Trophoblast cell (in vitro differentiated cells and primary cell): ENCODE measurements around the gene CFAP46.

ENCODE experiments used
- DNase-seq, 2 donors: peaks; one replicate each; pipeline ENCODE4 v3.0.0-alpha.2; 2016
- H2AFZ ChIP-seq: 2 replicates; pipeline ENCODE4 v1.6.1; 2013; ENCODE audit warnings: low read length, moderate library complexity, mild to moderate bottlenecking; ENCODE audit not compliant: insufficient read depth, poor library complexity
- H2AK5ac ChIP-seq: 2 replicates; pipeline ENCODE4 v1.6.1; 2013; ENCODE audit warnings: mild to moderate bottlenecking, low read length
- H2BK120ac ChIP-seq: 2 replicates; pipeline ENCODE4 v1.6.1; 2013; ENCODE audit warnings: low read length, mild to moderate bottlenecking, moderate library complexity; ENCODE audit not compliant: insufficient read depth, poor library complexity
- H2BK12ac ChIP-seq: 2 replicates; pipeline ENCODE4 v1.6.1; 2013; ENCODE audit warnings: mild to moderate bottlenecking, low read length, moderate library complexity
- H2BK5ac ChIP-seq: 2 replicates; pipeline ENCODE4 v1.6.1; 2013; ENCODE audit warnings: low read length, low read depth, moderate library complexity, mild to moderate bottlenecking; ENCODE audit not compliant: poor library complexity
- H3K14ac ChIP-seq: 2 replicates; pipeline ENCODE4 v1.6.1; 2013; ENCODE audit warnings: mild to moderate bottlenecking, low read length
- H3K18ac ChIP-seq: 2 replicates; pipeline ENCODE4 v1.6.1; 2013; ENCODE audit warnings: mild to moderate bottlenecking, low read length
- H3K23ac ChIP-seq: 2 replicates; pipeline ENCODE4 v1.6.1; 2013; ENCODE audit warnings: low read length
- H3K27ac ChIP-seq: 2 replicates; pipeline ENCODE4 v1.5.1; 2013; ENCODE audit warnings: low read depth, mild to moderate bottlenecking, inconsistent platforms, low read length, moderate library complexity
- H3K27me3 ChIP-seq: 2 replicates; pipeline ENCODE4 v1.6.1; 2013; ENCODE audit warnings: inconsistent platforms, mild to moderate bottlenecking, low read length, moderate library complexity; ENCODE audit not compliant: insufficient read depth
- H3K36me3 ChIP-seq, 2 experiments: 1 replicate in 1 of 2; 2 replicates in 1 of 2; pipeline ENCODE4 v1.6.1; 2013; ENCODE audit warnings: low read length in 2 of 2, mild to moderate bottlenecking in 2 of 2, moderate library complexity in 1 of 2; ENCODE audit not compliant: insufficient read depth in 2 of 2, control insufficient read depth in 1 of 2
- H3K4ac ChIP-seq: 2 replicates; pipeline ENCODE4 v1.6.1; 2013; ENCODE audit warnings: low read depth, mild to moderate bottlenecking, low read length, moderate library complexity
- H3K4me1 ChIP-seq, 2 experiments: 1 replicate in 1 of 2; 2 replicates in 1 of 2; pipeline ENCODE4 v1.6.1; 2013; ENCODE audit warnings: low read length in 2 of 2, mild to moderate bottlenecking in 2 of 2, moderate library complexity in 1 of 2; ENCODE audit not compliant: insufficient read depth in 2 of 2, control insufficient read depth in 1 of 2
- H3K4me2 ChIP-seq: 2 replicates; pipeline ENCODE4 v1.6.1; 2013; ENCODE audit warnings: inconsistent platforms, mild to moderate bottlenecking, low read length, moderate library complexity
- H3K4me3 ChIP-seq: 2 replicates; pipeline ENCODE4 v1.5.1; 2013; ENCODE audit warnings: mild to moderate bottlenecking, low read depth, low read length, inconsistent platforms
- H3K79me1 ChIP-seq: one replicate; pipeline ENCODE4 v1.6.1; 2013; ENCODE audit warnings: low read length
- H3K79me2 ChIP-seq: 2 replicates; pipeline ENCODE4 v1.6.1; 2013; ENCODE audit warnings: low read length, mild to moderate bottlenecking; ENCODE audit not compliant: control insufficient read depth, insufficient read depth, poor library complexity
- H3K9ac ChIP-seq: 2 replicates; pipeline ENCODE4 v1.6.1; 2013; ENCODE audit warnings: mild to moderate bottlenecking, low read length
- H3K9me3 ChIP-seq: 2 replicates; pipeline ENCODE4 v1.6.1; 2013; ENCODE audit warnings: low read depth, mild to moderate bottlenecking, control low read depth, inconsistent platforms, low read length; ENCODE audit not compliant: insufficient read depth
- H4K12ac ChIP-seq: 2 replicates; pipeline ENCODE4 v1.6.1; 2013; ENCODE audit warnings: low read depth, mild to moderate bottlenecking, low read length, moderate library complexity
- H4K8ac ChIP-seq: 2 replicates; pipeline ENCODE4 v1.6.1; 2013; ENCODE audit warnings: low read depth, mild to moderate bottlenecking, low read length, moderate library complexity
- H4K91ac ChIP-seq: one replicate; pipeline ENCODE4 v1.6.1; 2013; ENCODE audit warnings: low read depth, mild to moderate bottlenecking, low read length, moderate library complexity
- WGBS: extraction: QIAGEN DNeasy Blood & Tissue Kit; methylation state at CpG from one replicate; pipeline ENCODE4 v1.1.7; 2013; ENCODE audit warnings: missing lambda C conversion rate; ENCODE audit not compliant: insufficient read length, insufficient coverage; ENCODE audit errors: extremely low coverage; 5-methylcytosine and 5-hydroxymethylcytosine counted together

The CFAP46 gene

DNA sequence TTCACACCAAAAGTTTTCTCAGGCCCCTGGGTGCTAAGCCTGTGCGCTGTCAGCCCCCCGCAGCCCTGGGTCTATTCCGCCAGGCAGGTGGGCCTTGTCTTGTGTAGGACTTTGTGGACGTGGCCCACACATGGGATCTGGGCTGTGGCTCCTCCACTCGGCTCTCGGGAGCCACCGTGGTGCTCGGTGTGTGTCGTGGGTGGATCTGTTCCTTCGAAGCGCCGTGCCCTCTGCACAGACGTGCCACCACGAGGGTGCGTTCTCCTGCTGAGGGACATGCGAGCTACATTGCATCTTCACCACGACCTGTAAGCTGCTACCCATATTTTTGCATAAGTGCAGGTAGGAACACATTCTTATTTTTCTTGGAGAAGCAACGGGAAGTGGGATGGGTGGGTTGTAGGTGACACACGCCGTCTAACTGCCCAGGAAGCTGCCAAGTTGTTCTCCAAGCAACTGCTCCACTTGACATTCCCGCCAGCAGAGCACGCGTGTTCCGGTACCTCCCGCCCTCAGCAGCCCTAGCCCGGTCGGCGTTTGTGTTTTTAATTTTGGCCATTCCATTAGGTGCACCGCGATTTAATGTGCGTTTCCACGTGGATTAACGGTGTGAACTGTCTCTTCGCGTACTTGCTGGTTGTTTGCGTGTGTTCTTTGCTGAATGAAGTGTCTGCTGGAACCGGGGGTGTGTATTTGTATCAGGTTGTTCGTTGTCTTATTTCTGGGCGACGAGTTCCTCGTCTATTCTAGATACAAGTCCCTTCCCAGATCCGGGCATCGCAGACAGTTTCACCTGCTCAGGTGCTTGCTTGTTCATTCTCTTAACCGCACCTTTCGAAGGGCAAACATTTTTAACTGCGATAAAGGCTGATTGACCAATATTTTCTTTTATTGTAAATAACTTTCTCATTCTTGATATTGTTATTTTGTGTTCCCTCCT is 47.4 kb upstream of the CFAP46 start:
- DNase-seq = no peak
- H4K8ac ChIP-seq = no peak overlapping the region
- H3K27ac ChIP-seq = no peak overlapping the region
- no peak overlapping the region for H3K4me2 ChIP-seq
- no peak overlapping the region for H3K14ac ChIP-seq
- no peak overlapping the region for H2AFZ ChIP-seq
- no peak overlapping the region for H4K91ac ChIP-seq
- H3K4me1 ChIP-seq = peaks cover 4 to 8% of the 10 kb centered on the region in 2 experiments
- H3K4me3 ChIP-seq = no peak overlapping the region
- H3K23ac ChIP-seq = no peak overlapping the region
- H2AK5ac ChIP-seq = no peak overlapping the region
- H2BK120ac ChIP-seq = no peak overlapping the region
- H3K79me2 ChIP-seq = no peaks in the 10 kb centered on the region
- no peaks in the 10 kb centered on the region for H3K9me3 ChIP-seq
- H3K18ac ChIP-seq = no peak overlapping the region
- H3K9ac ChIP-seq = no peak overlapping the region
- WGBS = no CpG with 5 or more reads among the region's 46 CpGs
- no peak overlapping the region for H2BK5ac ChIP-seq
- no peak overlapping the region for H4K12ac ChIP-seq
- no peaks in the 10 kb centered on the region for H3K36me3 ChIP-seq
- H3K79me1 ChIP-seq = peaks cover 2% of the 10 kb centered on the region
- H2BK12ac ChIP-seq = no peak overlapping the region
- H3K27me3 ChIP-seq = no peaks in the 10 kb centered on the region
- no peak overlapping the region for H3K4ac ChIP-seq

DNA sequence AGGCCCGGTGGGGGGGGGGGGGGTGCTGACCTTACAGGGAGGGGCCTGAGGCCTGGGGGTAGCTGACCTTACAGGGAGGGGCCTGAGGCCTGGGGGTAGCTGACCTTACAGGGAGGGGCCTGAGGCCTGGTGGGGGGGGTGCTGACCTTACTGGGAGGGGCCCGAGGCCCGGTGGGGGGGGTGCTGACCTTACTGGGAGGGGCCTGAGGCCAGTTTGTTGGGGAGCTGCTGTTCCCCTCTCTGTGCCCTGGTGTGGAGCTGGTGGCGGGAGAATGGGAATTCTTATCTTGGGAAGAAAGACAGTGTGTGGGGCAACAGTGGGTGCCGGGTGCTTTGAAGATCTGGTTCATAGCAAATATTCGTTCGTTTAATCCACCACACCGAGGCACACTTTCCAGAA is 46.6 kb upstream of the CFAP46 start:
- no peaks in the 10 kb centered on the region for H3K36me3 ChIP-seq
- H3K27me3 ChIP-seq = no peaks in the 10 kb centered on the region
- no peak overlapping the region for H2BK120ac ChIP-seq
- H3K79me2 ChIP-seq = no peaks in the 10 kb centered on the region
- H3K4me2 ChIP-seq = no peak overlapping the region
- H3K9ac ChIP-seq = no peak overlapping the region
- no peak overlapping the region for H3K23ac ChIP-seq
- no peak overlapping the region for H3K4ac ChIP-seq
- H2BK12ac ChIP-seq = no peak overlapping the region
- H4K8ac ChIP-seq = no peak overlapping the region
- H3K4me1 ChIP-seq = peaks cover 7 to 9% of the 10 kb centered on the region in 2 experiments
- no CpG with 5 or more reads among the region's 8 CpGs for WGBS
- H3K27ac ChIP-seq = no peak overlapping the region
- no peak overlapping the region for H2AFZ ChIP-seq
- H3K4me3 ChIP-seq = no peak overlapping the region
- peaks cover 2% of the 10 kb centered on the region for H3K79me1 ChIP-seq
- H2BK5ac ChIP-seq = no peak overlapping the region
- no peak overlapping the region for H4K12ac ChIP-seq
- H3K9me3 ChIP-seq = no peaks in the 10 kb centered on the region
- no peak overlapping the region for H3K14ac ChIP-seq
- DNase-seq = no peak
- H4K91ac ChIP-seq = no peak overlapping the region
- H2AK5ac ChIP-seq = no peak overlapping the region
- no peak overlapping the region for H3K18ac ChIP-seq

DNA sequence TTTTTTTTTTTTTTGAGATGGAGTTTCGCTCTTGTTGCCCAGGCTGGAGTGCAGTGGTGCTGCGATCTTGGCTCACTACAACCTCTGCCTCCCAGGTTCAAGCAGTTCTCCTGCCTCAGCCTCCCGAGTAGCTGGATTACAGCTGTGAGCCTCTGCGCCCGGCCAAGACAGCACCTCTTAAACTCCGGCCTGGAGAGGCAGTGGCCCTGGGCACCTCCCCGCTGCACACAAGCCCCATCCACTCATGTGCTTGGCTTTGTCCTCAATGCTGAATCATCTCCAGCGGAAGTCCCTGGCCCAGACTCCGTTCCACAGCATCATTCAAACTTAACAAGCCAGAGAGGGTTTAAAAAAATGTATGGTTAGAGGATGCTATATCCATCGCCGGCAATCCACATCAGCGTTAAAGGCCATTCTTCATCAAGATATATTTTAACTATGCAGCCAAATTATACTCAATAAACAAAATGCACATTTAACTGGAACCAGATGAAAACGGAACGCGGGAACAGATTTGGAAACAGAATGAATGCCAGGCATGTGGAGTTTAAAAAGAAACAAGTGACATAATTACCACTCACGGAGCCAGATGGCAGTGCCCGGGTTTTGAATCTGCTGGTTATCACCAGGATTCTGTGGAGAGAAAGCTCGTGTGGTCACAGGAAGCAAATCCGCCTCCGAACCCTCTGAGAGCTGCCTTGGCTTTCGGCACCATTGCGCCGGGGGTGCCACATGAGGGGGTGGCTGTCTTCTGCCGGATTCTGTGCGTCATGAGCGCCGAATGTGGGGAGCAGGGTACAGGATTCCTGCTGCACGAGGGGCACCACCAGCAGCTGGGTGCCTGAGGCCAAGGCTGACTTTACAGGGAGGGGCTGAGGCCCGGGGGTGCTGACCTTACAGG is 45.6 kb upstream of the CFAP46 start:
- Histone ChIP-seq H3K9ac (no peak overlapping the region), H3K79me2 (no peaks in the 10 kb centered on the region), H2AK5ac (no peak overlapping the region), H3K4ac (no peak overlapping the region), H4K12ac (no peak overlapping the region), H2BK12ac (no peak overlapping the region), H3K4me3 (no peak overlapping the region), H2BK5ac (no peak overlapping the region), H4K91ac (no peak overlapping the region), H2BK120ac (no peak overlapping the region), H3K27me3 (no peaks in the 10 kb centered on the region), H3K27ac (no peak overlapping the region), H3K23ac (no peak overlapping the region), H3K9me3 (no peaks in the 10 kb centered on the region), H2AFZ (no peak overlapping the region), H3K18ac (no peak overlapping the region), H3K36me3 (no peaks in the 10 kb centered on the region), H3K4me2 (no peak overlapping the region), H4K8ac (no peak overlapping the region), H3K4me1 (peaks cover 7 to 9% of the 10 kb centered on the region in 2 experiments), H3K14ac (no peak overlapping the region), H3K79me1 (peaks cover 2% of the 10 kb centered on the region)
- no peak for DNase-seq
- no CpG with 5 or more reads among the region's 29 CpGs for WGBS

DNA sequence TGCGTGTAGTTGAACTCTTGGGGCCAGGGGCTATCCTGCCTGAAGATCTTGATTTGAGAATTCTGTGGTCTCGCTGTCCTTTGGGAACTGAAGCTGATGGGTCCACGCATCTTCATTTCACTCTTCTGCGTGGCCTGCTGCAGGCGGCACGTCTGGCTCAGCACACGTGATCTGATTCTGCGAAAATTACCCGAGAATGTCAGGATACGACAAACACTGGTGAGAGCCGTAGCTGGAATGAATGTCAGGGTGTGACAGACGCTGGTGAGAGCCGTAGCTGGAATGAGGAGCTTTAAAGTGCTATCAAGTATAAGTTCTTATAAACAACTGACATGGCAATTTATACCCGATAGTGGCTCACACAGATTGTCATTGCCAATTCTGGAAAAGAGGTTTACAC is 44.6 kb upstream of the CFAP46 start:
- no CpG with 5 or more reads among the region's 14 CpGs for WGBS

More for the DNA sequence above, 44.6 kb upstream of the CFAP46 start:
- no peak overlapping the region for H2BK12ac ChIP-seq
- H2AFZ ChIP-seq = no peak overlapping the region
- H4K91ac ChIP-seq = no peak overlapping the region
- no peak for DNase-seq
- no peak overlapping the region for H3K4me2 ChIP-seq
- no peak overlapping the region for H4K12ac ChIP-seq
- H3K4me1 ChIP-seq = peaks cover 7 to 9% of the 10 kb centered on the region in 2 experiments
- peaks cover 2% of the 10 kb centered on the region for H3K79me1 ChIP-seq
- no peak overlapping the region for H3K18ac ChIP-seq
- H3K9me3 ChIP-seq = peaks cover 2% of the 10 kb centered on the region
- no peaks in the 10 kb centered on the region for H3K27me3 ChIP-seq
- H3K4me3 ChIP-seq = no peak overlapping the region
- H3K27ac ChIP-seq = no peak overlapping the region
- no peak overlapping the region for H3K9ac ChIP-seq
- no peak overlapping the region for H2BK120ac ChIP-seq
- H3K36me3 ChIP-seq = no peaks in the 10 kb centered on the region
- no peak overlapping the region for H4K8ac ChIP-seq
- no peaks in the 10 kb centered on the region for H3K79me2 ChIP-seq
- no peak overlapping the region for H2BK5ac ChIP-seq
- H2AK5ac ChIP-seq = no peak overlapping the region
- no peak overlapping the region for H3K23ac ChIP-seq
- no peak overlapping the region for H3K4ac ChIP-seq
- no peak overlapping the region for H3K14ac ChIP-seq
